Right cardiac atrium (tissue), 5 donors: ENCODE measurements around the gene PRKCD. TPM values are rescaled to one million over a fixed set of nuclear protein-coding genes. Genes with fewer than 3 reads are reported as not detected.
A peak's percentile ranks its signal among the peaks of the same experiment; 100 is the strongest.

Experiments
- ATAC-seq, 2 donors: fragments of 200-7000 bp; cut with Tn5 transposase; one replicate each; pipeline versions ENCODE4 v1.8.0 to v1.9.1; 2020; ENCODE audit warnings: moderate library complexity in 2 of 2, mild to moderate bottlenecking in 1 of 2
- DNase-seq, 3 donors: peaks; one replicate each; pipeline ENCODE4 v3.0.0-alpha.2; 2020
- H3K27ac ChIP-seq: one replicate; pipeline ENCODE4 v1.5.1; 2013; ENCODE audit warnings: mild to moderate bottlenecking, low read length, control low read depth, moderate library complexity
- H3K27me3 ChIP-seq: one replicate; pipeline ENCODE4 v1.6.1; 2013; ENCODE audit not compliant: control insufficient read depth, insufficient read depth
- H3K4me1 ChIP-seq: one replicate; pipeline ENCODE4 v1.6.1; 2013; ENCODE audit warnings: low read length; ENCODE audit not compliant: control insufficient read depth, insufficient read depth
- H3K4me3 ChIP-seq: one replicate; pipeline ENCODE4 v1.5.1; 2013; ENCODE audit warnings: low read length, control low read depth
- H3K9me3 ChIP-seq: one replicate; pipeline ENCODE4 v1.6.1; 2013; ENCODE audit warnings: low read length; ENCODE audit not compliant: control insufficient read depth
- WGBS: extraction: QIAGEN DNeasy Blood & Tissue Kit; methylation state at CpG from one replicate; pipeline ENCODE4 v1.1.7; 2013; 5-methylcytosine and 5-hydroxymethylcytosine counted together
- intact Hi-C, 4 donors: fragments of 100-400 bp; cut with DNase I; formaldehyde crosslinking; loops; one replicate each; pipeline versions ENCODE4 v1.11.0 to v1.14.0; 2022 to 2023
- polyA plus RNA-seq: library from polyadenylated mRNA; stranded (reverse); fragments of 200-250 nt; gene quantifications from one replicate; pipeline ENCODE4 v1.2.3, GENCODE V29; 2013
- total RNA-seq, 4 donors: library from RNA; stranded (reverse); fragmentation: NEBNext Ultra II Directional; extraction: Animal tissue kit (Norgen Biotek cat#: 25700); gene quantifications; one replicate each; pipeline ENCODE4 v1.2.1, GENCODE V29; 2021
- donor health status: healthy with polysubstance abuse.
- donor health status: DM: no; HTN: yes; CAD: no.
- donor health status: DM: no; HTN: no; CAD: no.
- donor health status: DM: no; HTN: yes; CAD: no; lungs with severe emphysema.
- donor health status: DM: yes; HTN: yes; CAD: no.

Gene PRKCD
- total and polyA plus RNA-seq, 5 donors, result 20.9 to 34.4 (median 28.4) TPM

GRCh38 chr3:53200501-53201498 lies 39.8 kb downstream of the PRKCD start:
- no peak overlapping the region for H3K4me3 ChIP-seq
- DNase-seq (peak in 1 of 3 donors; percentile 11), ATAC-seq (no peak)
- no peak overlapping the region for H3K27ac ChIP-seq
- no peaks in the 10 kb centered on the region for H3K9me3 ChIP-seq
- 82% methylated on average over 19 of the region's 19 CpGs for WGBS
- no peaks in the 10 kb centered on the region for H3K27me3 ChIP-seq
- intact Hi-C loops, result no loop called here
- no peaks in the 10 kb centered on the region for H3K4me1 ChIP-seq

- Histone ChIP-seq H3K4me1 (no peaks in the 10 kb centered on the region), H3K9me3 (no peaks in the 10 kb centered on the region), H3K27ac (no peak overlapping the region), H3K4me3 (no peak overlapping the region), H3K27me3 (no peaks in the 10 kb centered on the region)
- ATAC-seq (no peak), DNase-seq (peak in 2 of 3 donors; percentile 28 to 39)
- intact Hi-C loops, result no loop called here
- 76% methylated on average over 14 of the region's 14 CpGs for WGBS
These were observed 41.5 kb downstream of the PRKCD start for GRCh38 chr3:53202331-53203015.

- Histone ChIP-seq H3K9me3 (no peaks in the 10 kb centered on the region), H3K4me3 (no peak overlapping the region), H3K4me1 (no peaks in the 10 kb centered on the region), H3K27me3 (no peaks in the 10 kb centered on the region), H3K27ac (no peak overlapping the region)
- intact Hi-C loops, result no loop called here
- DNase-seq (peak in 1 of 3 donors; percentile 35), ATAC-seq (no peak)
- 66% methylated on average over 9 of the region's 9 CpGs for WGBS
These were observed 51.0 kb downstream of the PRKCD start for GRCh38 chr3:53211706-53212702.

GRCh38 chr3:53213276-53213675 lies 52.3 kb downstream of the PRKCD start:
- no peak overlapping the region for H3K27ac ChIP-seq
- H3K4me1 ChIP-seq, result no peaks in the 10 kb centered on the region
- H3K4me3 ChIP-seq, result no peak overlapping the region
- intact Hi-C loops, result no loop called here
- no peaks in the 10 kb centered on the region for H3K9me3 ChIP-seq
- no peaks in the 10 kb centered on the region for H3K27me3 ChIP-seq
- DNase-seq (peak in 1 of 3 donors; percentile 17), ATAC-seq (no peak)
- WGBS, result 92% methylated on average over 7 of the region's 7 CpGs

GRCh38 chr3:53215816-53216215 lies 54.8 kb downstream of the PRKCD start:
- 68% methylated on average over 2 of the region's 2 CpGs for WGBS
- intact Hi-C loops, result no loop called here

GRCh38 chr3:53216723-53217122 lies 55.7 kb downstream of the PRKCD start:
- ATAC-seq, result no peak
- Histone ChIP-seq H3K9me3 (no peaks in the 10 kb centered on the region), H3K4me1 (no peaks in the 10 kb centered on the region), H3K27me3 (no peaks in the 10 kb centered on the region), H3K4me3 (no peak overlapping the region), H3K27ac (no peak overlapping the region)
- 18% methylated on average over 3 of the region's 3 CpGs for WGBS
- no peak for DNase-seq
- intact Hi-C loops, result no loop called here

More at GRCh38 chr3:53215816-53216215, 54.8 kb downstream of the PRKCD start:
- DNase-seq (no peak), ATAC-seq (no peak)
- no peaks in the 10 kb centered on the region for H3K9me3 ChIP-seq
- no peaks in the 10 kb centered on the region for H3K4me1 ChIP-seq
- no peak overlapping the region for H3K27ac ChIP-seq
- H3K4me3 ChIP-seq, result no peak overlapping the region
- no peaks in the 10 kb centered on the region for H3K27me3 ChIP-seq

- ATAC-seq (no peak), DNase-seq (no peak)
- intact Hi-C loops, result no loop called here
- Histone ChIP-seq H3K9me3 (no peaks in the 10 kb centered on the region), H3K4me1 (no peaks in the 10 kb centered on the region), H3K27me3 (no peaks in the 10 kb centered on the region), H3K4me3 (no peak overlapping the region), H3K27ac (no peak overlapping the region)
- 76% methylated on average over 2 of the region's 2 CpGs for WGBS
These were observed 56.2 kb downstream of the PRKCD start for GRCh38 chr3:53217175-53217574.

GRCh38 chr3:53218131-53218530 lies 57.1 kb downstream of the PRKCD start:
- no peaks in the 10 kb centered on the region for H3K4me1 ChIP-seq
- H3K27ac ChIP-seq, result no peak overlapping the region
- no peaks in the 10 kb centered on the region for H3K27me3 ChIP-seq
- DNase-seq (peak in 2 of 3 donors; percentile 36 to 47), ATAC-seq (no peak)
- no peak overlapping the region for H3K4me3 ChIP-seq
- intact Hi-C loops, result no loop called here
- WGBS, result 61% methylated on average over 2 of the region's 2 CpGs
- no peaks in the 10 kb centered on the region for H3K9me3 ChIP-seq

GRCh38 chr3:53219895-53220483 lies 59.0 kb downstream of the PRKCD start:
- 46% methylated on average over 10 of the region's 10 CpGs for WGBS

GRCh38 chr3:53221345-53221744 lies 60.3 kb downstream of the PRKCD start:
- no peak for DNase-seq
- Histone ChIP-seq H3K27me3 (no peaks in the 10 kb centered on the region), H3K27ac (no peak overlapping the region), H3K4me3 (no peak overlapping the region), H3K4me1 (no peaks in the 10 kb centered on the region), H3K9me3 (no peaks in the 10 kb centered on the region)
- ATAC-seq, result no peak
- WGBS, result 79% methylated on average over 4 of the region's 4 CpGs
- intact Hi-C loops, result no loop called here

More at GRCh38 chr3:53219895-53220483, 59.0 kb downstream of the PRKCD start:
- Histone ChIP-seq H3K4me3 (no peak overlapping the region), H3K4me1 (no peaks in the 10 kb centered on the region), H3K9me3 (no peaks in the 10 kb centered on the region), H3K27me3 (no peaks in the 10 kb centered on the region), H3K27ac (no peak overlapping the region)
- ATAC-seq (peak; percentile 83), DNase-seq (peak; percentile 79 to 94 (median 93))
- intact Hi-C loops, result no loop called here
